Stimulated activated CD8-positive, alpha-beta memory T cell treated with anti-CD3 and anti-CD28 coated beads, Interleukin-4, amount 100 ng/mL, for 1 hour (primary cell): ENCODE results near the gene PCDHGA7.
"Not testable (repeated sequence)": the region's sequence is repeated elsewhere in the genome, so short reads cannot be mapped to it uniquely, and the experiment has no call there.

Experiments used
- DNase-seq, 2 donors: peaks; one replicate each; pipeline ENCODE4 v3.0.0-alpha.2; 2020; ENCODE audit warnings: low read depth in 2 of 2, low spot score in 1 of 2

PCDHGA7 gene

GRCh38 chr5:141366016-141366896, 16.3 kb upstream of the PCDHGA7 start:
- no peak for DNase-seq

DNA sequence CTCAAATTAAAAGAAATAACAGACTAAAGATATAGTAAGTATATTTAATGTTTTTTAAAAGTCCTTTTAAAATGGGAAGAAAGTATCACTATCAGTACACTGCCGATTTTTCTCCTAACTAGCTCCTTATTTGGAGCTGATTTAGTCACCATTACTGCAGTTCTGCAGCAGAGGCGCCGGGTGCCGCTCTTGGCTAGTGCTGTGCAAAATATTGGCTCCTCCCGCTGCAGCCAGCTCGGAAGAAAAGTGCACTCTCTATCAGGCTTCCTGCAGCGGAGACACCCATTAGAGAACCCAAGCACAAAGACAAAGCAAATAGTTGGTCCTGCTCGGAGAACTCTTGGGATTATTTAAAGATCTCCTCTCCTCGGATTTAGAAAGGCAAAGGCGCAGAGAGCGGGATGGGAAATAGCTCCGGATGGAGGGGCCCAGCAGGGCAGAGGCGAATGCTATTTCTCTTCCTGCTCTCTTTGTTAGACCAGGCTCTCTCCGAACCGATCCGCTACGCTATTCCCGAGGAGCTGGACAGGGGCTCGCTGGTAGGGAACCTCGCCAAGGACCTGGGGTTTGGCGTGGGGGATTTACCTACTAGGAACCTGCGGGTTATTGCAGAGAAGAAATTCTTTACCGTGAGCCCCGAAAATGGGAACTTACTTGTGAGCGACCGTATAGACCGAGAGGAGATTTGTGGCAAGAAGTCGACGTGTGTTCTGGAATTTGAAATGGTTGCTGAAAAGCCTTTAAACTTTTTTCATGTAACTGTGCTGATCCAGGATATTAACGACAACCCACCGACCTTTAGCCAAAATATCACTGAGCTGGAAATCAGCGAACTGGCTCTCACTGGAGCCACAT, 12.3 kb upstream of the PCDHGA7 start, which contains the start of gene PCDHGB3:
Gene PCDHGB3 (plus strand): TSS at position 249 of the 855 bp plus-strand sequence. CDS start 153 bp downstream, at position 402.
- no peak for DNase-seq

DNA sequence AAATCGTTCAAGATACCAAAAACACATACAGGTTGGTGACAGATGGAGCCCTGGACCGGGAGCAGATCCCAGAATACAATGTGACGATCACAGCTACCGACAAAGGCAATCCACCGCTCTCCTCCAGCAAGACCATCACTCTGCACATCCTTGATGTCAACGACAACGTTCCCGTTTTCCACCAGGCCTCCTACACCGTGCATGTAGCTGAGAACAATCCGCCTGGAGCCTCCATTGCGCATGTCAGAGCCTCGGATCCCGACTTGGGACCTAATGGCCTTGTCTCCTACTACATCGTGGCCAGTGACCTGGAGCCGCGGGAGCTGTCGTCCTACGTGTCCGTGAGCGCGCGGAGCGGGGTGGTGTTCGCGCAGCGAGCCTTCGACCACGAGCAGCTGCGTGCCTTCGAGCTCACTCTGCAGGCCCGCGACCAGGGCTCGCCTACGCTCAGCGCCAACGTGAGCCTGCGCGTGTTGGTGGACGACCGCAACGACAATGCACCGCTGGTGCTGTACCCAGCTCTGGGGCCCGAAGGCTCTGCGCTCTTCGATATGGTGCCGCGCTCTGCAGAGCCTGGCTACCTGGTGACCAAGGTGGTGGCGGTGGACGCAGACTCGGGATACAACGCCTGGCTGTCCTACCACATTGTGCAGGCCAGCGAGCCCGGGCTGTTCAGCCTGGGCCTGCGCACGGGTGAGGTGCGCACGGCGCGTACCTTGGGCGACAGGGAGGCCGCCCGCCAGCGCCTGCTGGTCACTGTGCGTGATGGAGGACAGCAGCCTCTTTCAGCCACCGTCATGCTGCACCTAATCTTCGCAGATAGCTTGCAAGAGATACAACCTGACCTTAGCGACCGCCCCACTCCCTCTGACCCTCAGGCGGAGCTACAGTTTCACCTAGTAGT, 10.7 kb upstream of the PCDHGA7 start:
- DNase-seq = no peak

DNA sequence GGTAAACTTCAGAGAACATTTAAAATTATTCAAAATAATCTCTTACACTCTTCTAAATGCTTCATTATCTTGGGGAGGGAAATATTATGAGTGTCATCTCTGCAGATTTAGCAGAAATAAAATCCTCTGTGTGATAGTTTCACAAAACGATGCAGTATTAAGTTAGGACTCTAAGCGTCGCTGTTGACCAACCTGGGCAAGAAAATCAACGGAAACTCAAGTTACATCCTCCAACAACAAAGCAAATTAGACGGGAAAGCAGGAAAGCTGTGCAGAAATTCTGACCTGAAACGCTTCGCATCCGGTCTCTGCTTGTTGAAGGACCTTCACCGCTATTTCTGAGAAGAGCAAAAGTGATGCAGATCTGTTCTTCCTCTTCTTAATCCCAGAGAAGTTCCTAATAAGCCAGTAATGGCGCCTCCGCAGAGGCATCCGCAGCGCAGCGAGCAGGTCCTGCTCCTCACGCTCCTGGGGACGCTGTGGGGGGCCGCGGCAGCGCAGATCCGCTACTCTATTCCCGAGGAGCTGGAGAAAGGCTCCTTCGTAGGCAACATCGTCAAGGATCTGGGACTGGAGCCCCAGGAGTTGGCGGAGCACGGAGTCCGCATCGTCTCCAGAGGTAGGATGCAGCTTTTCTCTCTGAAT, 8.7 kb upstream of the PCDHGA7 start, which contains the start of gene PCDHGA6:
Gene PCDHGA6 (plus strand): TSS at position 219 of the 645 bp plus-strand sequence. CDS start 193 bp downstream, at position 412.
- DNase-seq = no peak

GRCh38 chr5:141374627-141375026, 7.9 kb upstream of the PCDHGA7 start:
- DNase-seq = no peak

- DNase-seq = not testable (repeated sequence)
Observed at GRCh38 chr5:141375444-141376155, 6.9 kb upstream of the PCDHGA7 start.

DNA sequence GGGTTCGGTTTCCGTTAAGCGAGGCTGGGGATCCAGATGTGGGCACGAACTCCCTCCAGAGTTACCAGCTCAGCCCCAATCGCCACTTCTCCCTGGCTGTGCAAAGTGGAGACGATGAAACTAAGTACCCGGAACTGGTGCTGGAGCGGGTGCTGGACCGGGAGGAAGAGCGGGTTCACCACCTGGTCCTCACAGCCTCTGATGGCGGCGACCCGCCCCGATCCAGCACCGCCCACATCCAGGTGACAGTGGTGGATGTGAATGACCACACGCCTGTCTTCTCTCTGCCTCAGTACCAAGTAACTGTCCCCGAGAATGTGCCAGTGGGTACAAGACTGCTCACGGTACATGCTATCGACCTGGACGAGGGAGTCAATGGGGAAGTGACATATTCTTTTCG, 803 bp downstream of the PCDHGA7 start:
- DNase-seq = no peak

DNA sequence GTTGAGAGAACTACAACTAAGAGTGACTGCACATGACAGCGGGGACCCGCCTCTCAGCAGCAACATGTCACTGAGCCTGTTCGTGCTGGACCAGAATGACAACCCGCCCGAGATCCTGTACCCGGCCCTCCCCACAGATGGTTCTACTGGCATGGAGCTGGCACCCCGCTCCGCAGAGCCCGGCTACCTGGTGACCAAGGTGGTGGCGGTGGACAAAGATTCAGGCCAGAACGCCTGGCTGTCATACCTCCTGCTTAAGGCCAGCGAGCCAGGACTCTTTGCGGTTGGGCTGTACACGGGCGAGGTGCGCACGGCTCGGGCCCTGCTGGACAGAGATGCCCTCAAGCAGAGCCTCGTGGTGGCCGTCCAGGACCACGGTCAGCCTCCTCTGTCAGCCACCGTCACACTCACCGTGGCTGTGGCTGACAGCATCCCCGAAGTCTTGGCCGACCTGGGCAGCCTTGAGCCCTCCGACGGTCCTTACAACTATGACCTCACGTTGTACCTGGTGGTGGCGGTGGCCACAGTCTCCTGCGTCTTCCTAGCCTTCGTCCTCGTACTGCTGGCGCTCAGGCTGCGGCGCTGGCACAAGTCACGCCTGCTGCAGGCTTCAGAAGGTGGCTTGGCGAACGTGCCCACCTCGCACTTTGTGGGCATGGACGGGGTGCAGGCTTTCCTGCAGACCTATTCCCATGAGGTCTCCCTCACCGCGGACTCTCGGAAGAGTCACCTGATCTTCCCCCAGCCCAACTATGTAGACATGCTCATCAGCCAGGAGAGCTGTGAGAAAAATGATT, 2.1 kb downstream of the PCDHGA7 start:
- DNase-seq = no peak

- not testable (repeated sequence) for DNase-seq
Observed at GRCh38 chr5:141387557-141388311, 5.2 kb downstream of the PCDHGA7 start, which contains the start of gene PCDHGB4. Gene PCDHGB4, plus strand, starts transcription at chr5:141387698. Its CDS starts 187 bp downstream, at chr5:141387885.

- DNase-seq = no peak
Observed at GRCh38 chr5:141388661-141389060, 6.1 kb downstream of the PCDHGA7 start.

DNA sequence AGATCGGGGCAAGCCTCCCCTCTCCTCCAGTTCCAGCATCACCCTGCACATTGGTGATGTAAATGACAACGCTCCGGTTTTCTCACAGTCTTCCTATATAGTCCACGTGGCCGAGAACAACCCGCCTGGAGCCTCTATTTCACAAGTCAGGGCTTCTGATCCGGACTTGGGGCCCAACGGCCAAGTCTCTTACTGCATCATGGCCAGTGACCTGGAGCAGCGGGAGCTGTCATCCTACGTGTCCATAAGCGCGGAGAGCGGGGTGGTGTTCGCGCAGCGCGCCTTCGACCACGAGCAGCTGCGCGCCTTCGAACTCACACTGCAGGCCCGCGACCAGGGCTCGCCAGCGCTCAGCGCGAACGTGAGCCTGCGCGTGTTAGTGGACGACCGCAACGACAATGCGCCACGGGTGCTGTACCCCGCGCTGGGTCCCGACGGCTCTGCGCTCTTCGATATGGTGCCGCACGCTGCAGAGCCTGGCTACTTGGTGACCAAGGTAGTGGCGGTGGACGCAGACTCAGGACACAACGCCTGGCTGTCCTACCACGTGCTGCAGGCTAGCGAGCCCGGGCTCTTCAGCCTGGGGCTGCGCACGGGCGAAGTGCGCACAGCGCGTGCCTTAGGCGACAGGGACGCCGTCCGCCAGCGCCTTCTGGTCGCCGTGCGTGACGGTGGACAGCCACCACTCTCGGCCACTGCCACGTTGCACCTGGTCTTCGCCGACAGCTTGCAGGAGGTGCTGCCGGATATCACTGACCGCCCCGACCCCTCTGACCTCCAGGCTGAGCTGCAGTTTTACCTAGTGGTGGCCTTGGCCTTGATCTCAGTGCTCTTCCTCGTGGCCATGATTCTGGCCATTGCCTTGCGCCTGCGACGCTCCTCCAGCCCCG, 6.9 kb downstream of the PCDHGA7 start:
- no peak for DNase-seq

GRCh38 chr5:141392429-141393198, 10.1 kb downstream of the PCDHGA7 start, which contains the start of gene PCDHGA8:
Gene PCDHGA8, plus strand, starts transcription at chr5:141392633. Its CDS starts 181 bp downstream, at chr5:141392814.
- no peak for DNase-seq

GRCh38 chr5:141393267-141393666, 10.7 kb downstream of the PCDHGA7 start:
- DNase-seq = no peak

DNA sequence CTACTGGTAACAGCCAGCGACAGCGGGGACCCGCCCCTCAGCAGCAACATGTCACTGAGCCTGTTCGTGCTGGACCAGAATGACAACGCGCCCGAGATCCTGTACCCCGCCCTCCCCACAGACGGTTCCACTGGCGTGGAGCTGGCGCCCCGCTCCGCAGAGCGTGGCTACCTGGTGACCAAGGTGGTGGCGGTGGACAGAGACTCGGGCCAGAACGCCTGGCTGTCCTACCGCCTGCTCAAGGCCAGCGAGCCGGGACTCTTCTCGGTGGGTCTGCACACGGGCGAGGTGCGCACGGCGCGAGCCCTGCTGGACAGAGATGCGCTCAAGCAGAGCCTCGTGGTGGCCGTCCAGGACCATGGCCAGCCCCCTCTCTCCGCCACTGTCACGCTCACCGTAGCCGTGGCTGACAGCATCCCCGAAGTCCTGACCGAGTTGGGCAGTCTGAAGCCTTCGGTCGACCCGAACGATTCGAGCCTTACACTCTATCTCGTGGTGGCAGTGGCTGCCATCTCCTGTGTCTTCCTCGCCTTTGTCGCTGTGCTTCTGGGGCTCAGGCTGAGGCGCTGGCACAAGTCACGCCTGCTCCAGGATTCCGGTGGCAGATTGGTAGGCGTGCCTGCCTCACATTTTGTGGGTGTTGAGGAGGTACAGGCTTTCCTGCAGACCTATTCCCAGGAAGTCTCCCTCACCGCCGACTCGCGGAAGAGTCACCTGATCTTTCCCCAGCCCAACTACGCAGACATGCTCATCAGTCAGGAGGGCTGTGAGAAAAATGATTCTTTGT, 12.1 kb downstream of the PCDHGA7 start:
- not testable (repeated sequence) for DNase-seq
